WI38 (cell line): ENCODE measurements around the gene STARD3.

Source experiments
- H3K4me3 ChIP-seq: 2 replicates; pipeline ENCODE4 v1.5.1; 2011; ENCODE audit warnings: low read depth, mild to moderate bottlenecking, control low read depth, low read length
- CTCF ChIP-seq: IDR thresholded peaks from 2 replicates; pipeline ENCODE4 v1.5.1; 2012; ENCODE audit warnings: low read depth, mild to moderate bottlenecking, control low read depth, low read length

The STARD3 gene

GRCh38 chr17:39624313-39624712, 12.6 kb upstream of the STARD3 start:
- TF ChIP-seq CTCF = no peak
- H3K4me3 ChIP-seq = no peak overlapping the region

- H3K4me3 ChIP-seq = no peak overlapping the region
- no peak for TF ChIP-seq CTCF
Measured at GRCh38 chr17:39625198-39625785, 11.7 kb upstream of the STARD3 start.

- H3K4me3 ChIP-seq = no peak within 1 kb of the TSS
- no peak for TF ChIP-seq CTCF
Measured at GRCh38 chr17:39626171-39627046, 10.5 kb upstream of the STARD3 start, which contains the start of gene PPP1R1B. TSS of gene PPP1R1B (plus strand) at chr17:39626952. CDS start at chr17:39627393, 441 bp downstream.

GRCh38 chr17:39627047-39627711, 9.8 kb upstream of the STARD3 start:
- TF ChIP-seq CTCF = no peak

GRCh38 chr17:39627712-39628516, 9.0 kb upstream of the STARD3 start:
- H3K4me3 ChIP-seq = no peak overlapping the region
- no peak for TF ChIP-seq CTCF

More at GRCh38 chr17:39627047-39627711, 9.8 kb upstream of the STARD3 start:
- no peak overlapping the region for H3K4me3 ChIP-seq

GRCh38 chr17:39628655-39629493, 8.1 kb upstream of the STARD3 start:
- H3K4me3 ChIP-seq = no peak overlapping the region
- TF ChIP-seq CTCF = no peak
